PC-3 (cell line): Measurements from ENCODE around the gene TOB2. TPM values are rescaled to one million over a fixed set of nuclear protein-coding genes. Genes with fewer than 3 reads are reported as not detected.

ENCODE experiments used
- ATAC-seq: fragments of 200-7000 bp; cut with Tn5 transposase; 2 replicates; pipeline ENCODE4 v1.9.1; 2020; ENCODE audit warnings: mild to moderate bottlenecking, moderate library complexity
- BruUV-seq: library from RNA; stranded (reverse); fragments of 400-500 nt; replicated peaks from 2 replicates; lab custom pipeline; 2021; lab: Mats Ljungman, UMichigan
- CTCF ChIA-PET: fragments of 300-600 bp; sonication (Branson Sonifier 250); formaldehyde crosslinking; loops from one replicate; lab custom pipeline; 2022; ENCODE audit warnings: antibody characterized with exemption; lab: Charles Lee
- POLR2A ChIA-PET: fragments of 300-600 bp; sonication (Branson Sonifier 250); formaldehyde crosslinking; loops from one replicate; lab custom pipeline; 2022; ENCODE audit warnings: antibody characterized with exemption; ENCODE audit not compliant: unreplicated experiment; lab: Charles Lee
- DNase-seq: peaks from one replicate; pipeline ENCODE4 v3.0.0-alpha.2; 2015
- H2AFZ ChIP-seq: fragments of 300-600 bp; sonication (generic); 2 replicates; pipeline ENCODE4 v1.6.0; 2016; ENCODE audit warnings: antibody characterized with exemption, low read length
- H3F3A ChIP-seq: fragments of 300-600 bp; sonication (generic); one replicate; pipeline ENCODE4 v1.6.0; 2017; ENCODE audit warnings: antibody characterized with exemption, low read length, control low read depth, mild to moderate bottlenecking; ENCODE audit not compliant: unreplicated experiment
- H3K27ac ChIP-seq: fragments of 300-600 bp; sonication (generic); 2 replicates; pipeline ENCODE4 v1.5.1; 2016; ENCODE audit warnings: mild to moderate bottlenecking, low read length
- H3K27me3 ChIP-seq: fragments of 300-600 bp; sonication (generic); 2 replicates; pipeline ENCODE4 v1.6.1; 2016; ENCODE audit warnings: low read length, mixed read lengths
- H3K36me3 ChIP-seq: fragments of 300-600 bp; sonication (generic); 2 replicates; pipeline ENCODE4 v1.6.1; 2016; ENCODE audit warnings: low read depth, mixed run types, low read length, mixed read lengths
- H3K4me1 ChIP-seq: fragments of 300-600 bp; sonication (generic); 2 replicates; pipeline ENCODE4 v1.5.1; 2016; ENCODE audit warnings: low read length; ENCODE audit not compliant: insufficient read depth
- H3K4me2 ChIP-seq: fragments of 300-600 bp; sonication (generic); 2 replicates; pipeline ENCODE4 v1.6.0; 2016; ENCODE audit warnings: low read length
- H3K4me3 ChIP-seq: fragments of 300-600 bp; sonication (generic); 2 replicates; pipeline ENCODE4 v1.5.1; 2016; ENCODE audit warnings: mild to moderate bottlenecking, low read length, mixed read lengths
- H3K79me2 ChIP-seq: fragments of 300-600 bp; sonication (generic); 2 replicates; pipeline ENCODE4 v1.6.1; 2017; ENCODE audit warnings: low read length, mixed read lengths
- H3K9ac ChIP-seq: fragments of 300-600 bp; sonication (generic); 2 replicates; pipeline ENCODE4 v1.6.0; 2016; ENCODE audit warnings: mild to moderate bottlenecking, low read length
- H3K9me2 ChIP-seq: fragments of 300-600 bp; sonication (generic); replicated peaks from 2 replicates; pipeline ENCODE4 v1.6.1; 2016; ENCODE audit warnings: mixed run types, low read length, mixed read lengths
- H3K9me3 ChIP-seq: fragments of 300-600 bp; sonication (generic); 2 replicates; pipeline ENCODE4 v1.6.1; 2016; ENCODE audit warnings: low read length, mixed read lengths
- H4K20me1 ChIP-seq: fragments of 300-600 bp; sonication (generic); 2 replicates; pipeline ENCODE4 v1.6.1; 2016; ENCODE audit warnings: low read length, mixed read lengths
- CTCF ChIP-seq: fragments of 300-600 bp; sonication (generic); conservative IDR thresholded peaks from 2 replicates; pipeline ENCODE4 v1.5.1; 2017; ENCODE audit warnings: antibody characterized with exemption, low read depth, mild to moderate bottlenecking, low read length
- EZH2 ChIP-seq: fragments of 300-600 bp; sonication (generic); IDR thresholded peaks from one replicate; pipeline ENCODE4 v1.6.1; 2017; ENCODE audit warnings: antibody characterized with exemption, mild to moderate bottlenecking, low read length; ENCODE audit not compliant: unreplicated experiment
- EZH2phosphoT487 ChIP-seq: fragments of 300-600 bp; sonication (generic); IDR thresholded peaks from 2 replicates; pipeline ENCODE4 v1.6.1; 2018; ENCODE audit warnings: mild to moderate bottlenecking, antibody characterized with exemption, low read length, borderline replicate concordance
- intact Hi-C: fragments of 100-400 bp; cut with micrococcal nuclease; formaldehyde crosslinking; loops from 2 replicates; pipeline ENCODE4 v1.9.0; 2023
- total RNA-seq: library from RNA; depleted of rRNA; stranded (reverse); fragments of >200 nt; gene quantifications from 2 replicates; pipeline ENCODE4 v1.2.3, GENCODE V29; 2014

Gene TOB2
- total RNA-seq, 1 experiment from 2014 or later = 12.8 TPM

- TF ChIP-seq EZH2phosphoT487 = no peak
- no peak for TF ChIP-seq EZH2
- no peak for TF ChIP-seq CTCF
- Histone ChIP-seq H3K4me1 (peaks cover 13% of the 10 kb centered on the region), H3K9me3 (no peaks in the 10 kb centered on the region), H4K20me1 (no peaks in the 10 kb centered on the region), H3K27me3 (no peaks in the 10 kb centered on the region), H2AFZ (no peak overlapping the region), H3K79me2 (peaks cover 8% of the 10 kb centered on the region), H3K4me3 (no peak overlapping the region), H3K9me2 (no peaks in the 10 kb centered on the region), H3F3A (no peaks in the 10 kb centered on the region), H3K4me2 (no peak overlapping the region), H3K36me3 (no peaks in the 10 kb centered on the region), H3K9ac (no peak overlapping the region), H3K27ac (no peak overlapping the region)
- POLR2A ChIA-PET = interaction anchor here (0.7 kb wide), 1 partner anchor 38 kb away, joined by 4 read pairs; no protein-coding TSS in a partner anchor
- no peak for ATAC-seq
- CTCF ChIA-PET = no interaction called here
- intact Hi-C loops = no loop called here
- DNase-seq = no peak
- BruUV-seq = no TSS peak
These were observed 36.3 kb downstream of the TOB2 start for GRCh38 chr22:41410311-41410751.

- Histone ChIP-seq H3K4me2 (no peak overlapping the region), H3F3A (no peaks in the 10 kb centered on the region), H3K36me3 (no peaks in the 10 kb centered on the region), H3K27ac (no peak overlapping the region), H3K9me2 (no peaks in the 10 kb centered on the region), H2AFZ (no peak overlapping the region), H3K4me3 (no peak overlapping the region), H4K20me1 (no peaks in the 10 kb centered on the region), H3K9me3 (no peaks in the 10 kb centered on the region), H3K9ac (no peak overlapping the region), H3K4me1 (peaks cover 3% of the 10 kb centered on the region; the same call in 1 of the 2 replicates), H3K27me3 (no peaks in the 10 kb centered on the region), H3K79me2 (no peaks in the 10 kb centered on the region)
- ATAC-seq (no peak), DNase-seq (no peak)
- intact Hi-C loops = no loop called here
- ChIA-PET CTCF (no interaction called here), POLR2A (no interaction called here)
- TF ChIP-seq EZH2 (no peak), EZH2phosphoT487 (no peak), CTCF (no peak)
- BruUV-seq = no TSS peak
These were observed 37.9 kb downstream of the TOB2 start for GRCh38 chr22:41408665-41409064.

GRCh38 chr22:41407433-41407832 lies 39.2 kb downstream of the TOB2 start:
- no TSS peak for BruUV-seq
- DNase-seq (no peak), ATAC-seq (no peak)
- intact Hi-C loops = no loop called here
- H3K36me3 ChIP-seq = no peaks in the 10 kb centered on the region
- H3K27ac ChIP-seq = no peak overlapping the region
- H3F3A ChIP-seq = no peaks in the 10 kb centered on the region
- TF ChIP-seq EZH2 (no peak), EZH2phosphoT487 (no peak), CTCF (no peak)
- H2AFZ ChIP-seq = no peak overlapping the region
- peaks cover 5% of the 10 kb centered on the region for H3K4me1 ChIP-seq
- no peaks in the 10 kb centered on the region for H3K79me2 ChIP-seq
- H4K20me1 ChIP-seq = no peaks in the 10 kb centered on the region
- H3K9ac ChIP-seq = no peak overlapping the region
- H3K9me3 ChIP-seq = no peaks in the 10 kb centered on the region
- no peaks in the 10 kb centered on the region for H3K9me2 ChIP-seq
- no peak overlapping the region for H3K4me3 ChIP-seq
- ChIA-PET CTCF (no interaction called here), POLR2A (no interaction called here)
- no peak overlapping the region for H3K4me2 ChIP-seq
- no peaks in the 10 kb centered on the region for H3K27me3 ChIP-seq
